OCI-LY1 (cell line): ENCODE results near the gene GSTT2B.
"Not testable (repeated sequence)": the region's sequence is repeated elsewhere in the genome, so short reads cannot be mapped to it uniquely, and the experiment has no call there.

ENCODE experiments used
- H2AFZ ChIP-seq: fragments of 200-600 bp; sonication (generic), shearing (Covaris generic); 2 replicates; pipeline ENCODE4 v1.6.0; 2014; ENCODE audit warnings: antibody characterized with exemption, mild to moderate bottlenecking, low read length
- H3F3A ChIP-seq: fragments of 200-600 bp; sonication (generic), shearing (Covaris generic); 2 replicates; pipeline ENCODE4 v1.6.0; 2014; ENCODE audit warnings: mild to moderate bottlenecking, antibody characterized with exemption, low read length, moderate library complexity; ENCODE audit not compliant: insufficient read depth
- H3K27ac ChIP-seq: fragments of 200-600 bp; sonication (generic); 2 replicates; pipeline ENCODE4 v1.5.1; 2014; ENCODE audit warnings: low read length, mixed run types, mild to moderate bottlenecking, low read depth; ENCODE audit not compliant: poor library complexity, severe bottlenecking
- H3K27me3 ChIP-seq: fragments of 200-600 bp; sonication (generic); 2 replicates; pipeline ENCODE4 v1.6.0; 2014; ENCODE audit warnings: antibody characterized with exemption, mild to moderate bottlenecking, low read length, moderate library complexity; ENCODE audit not compliant: insufficient read depth
- H3K36me3 ChIP-seq: fragments of 200-600 bp; sonication (generic); 2 replicates; pipeline ENCODE4 v1.6.1; 2014; ENCODE audit warnings: mild to moderate bottlenecking, antibody characterized with exemption, low read length, moderate library complexity, mixed read lengths; ENCODE audit not compliant: insufficient read depth
- H3K4me1 ChIP-seq: fragments of 200-600 bp; sonication (generic); 2 replicates; pipeline ENCODE4 v1.5.1; 2014; ENCODE audit warnings: mild to moderate bottlenecking, low read length, moderate library complexity; ENCODE audit not compliant: insufficient read depth, severe bottlenecking
- H3K4me2 ChIP-seq: fragments of 200-600 bp; sonication (generic), shearing (Covaris generic); 2 replicates; pipeline ENCODE4 v1.6.1; 2014; ENCODE audit warnings: low read length
- H3K4me3 ChIP-seq: fragments of 200-600 bp; sonication (generic); 2 replicates; pipeline ENCODE4 v1.5.1; 2014; ENCODE audit warnings: low read length, low read depth, mild to moderate bottlenecking, mixed read lengths; ENCODE audit not compliant: poor library complexity, severe bottlenecking
- H3K79me2 ChIP-seq: fragments of 200-600 bp; shearing (Covaris generic); 2 replicates; pipeline ENCODE4 v1.6.1; 2016; ENCODE audit warnings: mixed run types, low read length, mixed read lengths; ENCODE audit not compliant: insufficient read depth
- H3K9ac ChIP-seq: fragments of 200-600 bp; sonication (generic), shearing (Covaris generic); 2 replicates; pipeline ENCODE4 v1.6.1; 2014; ENCODE audit warnings: mild to moderate bottlenecking, low read length, mixed read lengths
- H3K9me2 ChIP-seq: fragments of 200-600 bp; sonication (generic), shearing (Covaris generic); 2 replicates; pipeline ENCODE4 v1.6.1; 2014; ENCODE audit warnings: low read depth, mild to moderate bottlenecking, low read length, mixed read lengths
- H3K9me3 ChIP-seq: fragments of 200-600 bp; shearing (Covaris generic); 2 replicates; pipeline ENCODE4 v1.6.1; 2014; ENCODE audit warnings: low read length, mixed read lengths
- H4K20me1 ChIP-seq: fragments of 200-600 bp; sonication (generic), shearing (Covaris generic); 2 replicates; pipeline ENCODE4 v1.6.0; 2016; ENCODE audit warnings: mild to moderate bottlenecking, low read length; ENCODE audit not compliant: insufficient read depth
- CTCF ChIP-seq: fragments of 200-600 bp; sonication (generic), shearing (Covaris generic); IDR thresholded peaks from 2 replicates; pipeline ENCODE4 v1.5.1; 2017; ENCODE audit warnings: mild to moderate bottlenecking, antibody characterized with exemption, low read length, moderate library complexity, mixed read lengths
- EZH2 ChIP-seq: fragments of 200-600 bp; sonication (generic), shearing (Covaris generic); IDR thresholded peaks from 2 replicates; pipeline ENCODE4 v1.8.0; 2017; ENCODE audit warnings: borderline replicate concordance, mixed run types, mild to moderate bottlenecking, antibody characterized with exemption, low read length, moderate library complexity, mixed read lengths

The GSTT2B gene

DNA sequence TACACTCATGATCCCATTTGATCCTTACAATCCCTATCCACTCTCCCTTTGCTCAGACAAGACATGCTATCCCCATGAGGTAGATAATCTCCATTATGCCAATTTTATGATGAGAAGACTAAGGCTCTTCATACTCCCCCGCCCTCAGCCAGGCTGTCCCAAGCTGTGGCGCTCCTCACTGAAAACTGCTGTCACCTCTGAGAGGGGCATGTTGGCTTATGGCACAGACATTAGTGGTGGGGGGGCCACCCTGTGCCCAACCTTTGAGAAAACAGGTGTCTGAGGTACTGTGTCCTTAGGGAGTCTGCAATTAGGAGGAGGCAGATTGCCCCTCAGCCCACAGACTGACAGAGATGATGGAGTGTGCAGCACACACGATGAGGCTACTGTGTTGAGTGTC, 8.1 kb upstream of the GSTT2B start:
- Histone ChIP-seq H3K79me2 (no peaks in the 10 kb centered on the region), H4K20me1 (no peaks in the 10 kb centered on the region), H2AFZ (no peak overlapping the region), H3K4me1 (no peaks in the 10 kb centered on the region), H3K4me3 (no peak overlapping the region), H3F3A (no peaks in the 10 kb centered on the region), H3K4me2 (no peak overlapping the region), H3K27me3 (no peaks in the 10 kb centered on the region), H3K9me3 (no peaks in the 10 kb centered on the region), H3K9me2 (no peaks in the 10 kb centered on the region), H3K27ac (no peak overlapping the region), H3K9ac (no peak overlapping the region), H3K36me3 (peaks cover 32% of the 10 kb centered on the region)
- TF ChIP-seq EZH2 (no peak), CTCF (no peak)

DNA sequence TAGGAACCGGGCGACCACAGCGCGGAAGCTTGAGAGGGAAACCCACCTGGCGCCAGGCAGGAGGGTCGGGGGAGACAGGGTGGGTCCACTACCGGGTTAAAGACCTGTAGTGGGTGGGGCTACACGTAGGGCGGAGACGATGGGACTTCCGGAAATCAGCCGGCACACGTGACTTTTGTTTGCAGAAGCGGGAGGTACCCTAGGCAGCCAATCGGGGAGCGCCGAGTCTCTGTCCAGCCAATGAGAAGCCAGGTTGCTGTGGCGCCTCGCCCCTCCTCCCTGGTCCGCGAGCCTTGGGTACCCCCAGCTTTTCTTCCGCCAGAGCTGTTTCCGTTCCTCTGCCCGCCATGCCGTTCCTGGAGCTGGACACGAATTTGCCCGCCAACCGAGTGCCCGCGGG, 5.6 kb upstream of the GSTT2B start, which contains the start of gene DDTL:
TSS of gene DDTL (plus strand) at position 321 of the 400 bp plus-strand sequence. CDS start at position 348, 27 bp downstream.
- not testable (repeated sequence) for H3F3A ChIP-seq, H3K27me3 ChIP-seq, H3K4me3 ChIP-seq, H4K20me1 ChIP-seq, H3K9me3 ChIP-seq, H3K9ac ChIP-seq, H2AFZ ChIP-seq, H3K27ac ChIP-seq, H3K4me1 ChIP-seq, H3K79me2 ChIP-seq, H3K4me2 ChIP-seq, H3K9me2 ChIP-seq
- H3K36me3 ChIP-seq, result peaks cover 26% of the 10 kb centered on the region

DNA sequence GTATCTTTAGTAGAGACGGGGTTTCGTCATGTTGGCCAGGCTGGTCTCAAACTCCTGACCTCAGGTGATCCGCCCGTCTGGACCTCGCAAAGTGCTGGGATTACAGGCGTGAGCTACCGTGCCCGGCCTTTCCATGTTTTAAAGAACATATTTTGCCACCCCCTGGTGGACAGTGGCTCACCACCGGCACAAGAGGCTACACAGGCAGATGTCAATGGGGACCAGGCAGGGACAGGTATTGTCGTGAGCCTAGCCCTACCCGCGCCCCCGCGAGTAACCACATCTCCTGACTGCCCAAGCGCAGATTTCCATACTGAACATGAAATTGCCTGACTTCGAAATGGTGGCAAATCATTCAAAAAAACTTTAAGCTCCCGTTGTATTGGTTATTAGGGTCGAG, 5.1 kb upstream of the GSTT2B start:
- H3K4me2 ChIP-seq, H4K20me1 ChIP-seq, H2AFZ ChIP-seq, H3K4me1 ChIP-seq, H3F3A ChIP-seq, H3K9me3 ChIP-seq, H3K79me2 ChIP-seq, H3K27me3 ChIP-seq, H3K4me3 ChIP-seq, H3K9me2 ChIP-seq, H3K27ac ChIP-seq, H3K9ac ChIP-seq: not testable (repeated sequence)
- H3K36me3 ChIP-seq, result peaks cover 22% of the 10 kb centered on the region

DNA sequence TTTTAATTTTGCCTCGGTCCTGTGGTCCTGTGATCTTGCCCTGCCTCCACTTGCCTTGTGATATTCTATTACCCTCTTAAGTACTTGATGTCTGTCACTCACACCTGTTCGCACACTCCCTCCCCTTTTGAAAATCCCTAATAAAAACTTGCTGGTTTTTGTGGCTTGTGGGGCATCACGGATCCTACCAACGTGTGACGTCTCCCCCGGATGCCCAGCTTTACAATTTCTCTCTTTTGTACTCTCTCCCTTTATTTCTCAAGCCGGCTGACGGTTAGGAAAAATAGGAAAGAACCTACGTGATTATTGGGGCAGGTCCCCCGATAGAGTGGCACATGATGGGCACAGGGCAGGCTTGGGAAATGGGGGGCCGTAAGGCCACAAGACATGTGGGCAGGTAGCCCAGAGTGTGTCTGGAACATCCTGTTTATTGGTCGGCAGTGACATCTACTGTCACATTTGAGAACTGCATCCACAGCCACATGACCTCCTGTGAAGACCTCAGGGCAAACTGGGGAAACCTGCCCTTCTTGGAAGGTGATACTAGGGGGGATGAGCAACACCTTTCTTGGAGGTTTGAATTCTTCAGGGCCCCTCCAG, 4.6 kb downstream of the GSTT2B start:
- H3K4me1 ChIP-seq, H3K9ac ChIP-seq, H3F3A ChIP-seq, H4K20me1 ChIP-seq, H3K9me2 ChIP-seq, H3K36me3 ChIP-seq, H3K4me3 ChIP-seq, H3K27me3 ChIP-seq, H3K79me2 ChIP-seq, H2AFZ ChIP-seq, H3K9me3 ChIP-seq, H3K27ac ChIP-seq: not testable (repeated sequence)
- H3K4me2 ChIP-seq, result peak overlapping the region; percentile 25; the same call in 1 of the 2 replicates
- peak; percentile 73 for TF ChIP-seq CTCF

DNA sequence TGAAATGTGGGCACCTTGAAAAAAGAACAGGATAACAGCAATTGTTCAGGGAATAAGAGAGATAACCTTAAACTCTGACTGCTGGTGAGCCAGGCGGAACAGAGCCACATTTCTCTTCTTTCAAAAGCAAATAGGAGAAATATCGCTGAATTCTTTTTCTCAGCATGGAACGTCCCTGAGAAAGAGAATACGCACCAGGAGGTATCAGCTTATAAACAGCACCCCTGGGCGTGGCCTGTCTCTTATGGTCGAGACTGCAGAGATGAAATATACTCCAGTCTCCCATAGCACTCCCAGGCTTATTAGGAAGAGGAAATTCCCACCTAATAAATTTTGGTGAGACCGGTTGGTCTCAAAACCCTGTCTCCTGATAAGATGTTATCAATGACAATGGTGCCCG, 5.1 kb downstream of the GSTT2B start:
- H3K36me3 ChIP-seq, H3K4me1 ChIP-seq, H3K4me2 ChIP-seq, H2AFZ ChIP-seq, H3K9me2 ChIP-seq, H3K4me3 ChIP-seq, H4K20me1 ChIP-seq, H3K27ac ChIP-seq, H3K9me3 ChIP-seq, H3K27me3 ChIP-seq, H3K79me2 ChIP-seq, H3F3A ChIP-seq, H3K9ac ChIP-seq: not testable (repeated sequence)

GRCh38 chr22:23954991-23955305, 6.0 kb downstream of the GSTT2B start:
- H3K4me2 ChIP-seq, H3K27me3 ChIP-seq, H3K79me2 ChIP-seq, H4K20me1 ChIP-seq, H3K36me3 ChIP-seq, H3F3A ChIP-seq, H3K9me2 ChIP-seq, H2AFZ ChIP-seq, H3K27ac ChIP-seq, H3K4me3 ChIP-seq, H3K4me1 ChIP-seq, H3K9ac ChIP-seq, H3K9me3 ChIP-seq: not testable (repeated sequence)
